Measurements from ENCODE around the gene MISP3.
A peak's percentile ranks its signal among the peaks of the same experiment; 100 is the strongest.
"Not testable (repeated sequence)": the region's sequence is repeated elsewhere in the genome, so short reads cannot be mapped to it uniquely, and the experiment has no call there.

The MISP3 gene

GRCh38 chr19:14031719-14032480 lies 40.7 kb upstream of the MISP3 start, which contains the start of gene IL27RA:
TSS of gene IL27RA (plus strand) at chr19:14031762. CDS start at chr19:14031873, 111 bp downstream.
- TF ChIP-seq CTCF (IDR thresholded peaks at IDR 0.05; ENCODE audit: extremely low read depth, missing control alignments) = peak; percentile 89
- DNase-seq (ENCODE audit: low spot score) = peak; percentile 84

- no peak for DNase-seq (ENCODE audit: low spot score)
- no peak for TF ChIP-seq CTCF (IDR thresholded peaks at IDR 0.05; ENCODE audit: extremely low read depth, missing control alignments)
Observed at GRCh38 chr19:14033946-14034345, 38.6 kb upstream of the MISP3 start.

GRCh38 chr19:14035159-14035558 lies 37.4 kb upstream of the MISP3 start:
- not testable (repeated sequence) for DNase-seq (ENCODE audit: low spot score)

- TF ChIP-seq CTCF (IDR thresholded peaks at IDR 0.05; ENCODE audit: extremely low read depth, missing control alignments) = no peak
- no peak for DNase-seq (ENCODE audit: low spot score)
Observed at GRCh38 chr19:14035706-14036105, 36.9 kb upstream of the MISP3 start.

- TF ChIP-seq CTCF (IDR thresholded peaks at IDR 0.05; ENCODE audit: extremely low read depth, missing control alignments) = no peak
- DNase-seq (ENCODE audit: low spot score) = no peak
Observed at GRCh38 chr19:14039181-14039580, 33.4 kb upstream of the MISP3 start.

GRCh38 chr19:14042659-14043608 lies 29.7 kb upstream of the MISP3 start:
- TF ChIP-seq CTCF (IDR thresholded peaks at IDR 0.05; ENCODE audit: extremely low read depth, missing control alignments) = peak; percentile 36
- peak; percentile 63 for DNase-seq (ENCODE audit: low spot score)

- not testable (repeated sequence) for DNase-seq (ENCODE audit: low spot score)
Observed at GRCh38 chr19:14047866-14048265, 24.7 kb upstream of the MISP3 start.

- peak; percentile 74 for DNase-seq (ENCODE audit: low spot score)
- TF ChIP-seq CTCF (IDR thresholded peaks at IDR 0.05; ENCODE audit: extremely low read depth, missing control alignments) = peak; percentile 90
Observed at GRCh38 chr19:14048443-14049153, 24.0 kb upstream of the MISP3 start.
